Ectodermal cell (in vitro differentiated cells): Measurements from ENCODE around the gene LMO1.

Experiments
- H3K27ac ChIP-seq: 2 replicates; pipeline ENCODE4 v1.7.0; 2013; ENCODE audit warnings: mild to moderate bottlenecking, low read depth, low read length; ENCODE audit not compliant: insufficient read depth, poor library complexity, severe bottlenecking
- H3K27me3 ChIP-seq: 2 replicates; pipeline ENCODE4 v1.7.0; 2013; ENCODE audit warnings: mild to moderate bottlenecking, low read length; ENCODE audit not compliant: insufficient read depth, control insufficient read depth, poor library complexity, severe bottlenecking
- H3K36me3 ChIP-seq: one replicate; pipeline ENCODE4 v1.7.0; 2013; ENCODE audit warnings: low read length; ENCODE audit not compliant: control insufficient read depth, insufficient read depth
- H3K4me1 ChIP-seq: one replicate; pipeline ENCODE4 v1.7.0; 2013; ENCODE audit warnings: low read length; ENCODE audit not compliant: control insufficient read depth, insufficient read depth
- H3K4me3 ChIP-seq: 2 replicates; pipeline ENCODE4 v1.7.0; 2013; ENCODE audit warnings: low read depth, low read length, control low read depth; ENCODE audit not compliant: insufficient read depth
- H3K9me3 ChIP-seq: 2 replicates; pipeline ENCODE4 v1.7.0; 2013; ENCODE audit warnings: mild to moderate bottlenecking, low read length, moderate library complexity; ENCODE audit not compliant: control insufficient read depth
- WGBS, 2 experiments: methylation state at CpG; one replicate each; pipeline ENCODE4 v1.1.7; 2013; ENCODE audit warnings: missing lambda C conversion rate in 2 of 2; 5-methylcytosine and 5-hydroxymethylcytosine counted together

Gene LMO1

DNA sequence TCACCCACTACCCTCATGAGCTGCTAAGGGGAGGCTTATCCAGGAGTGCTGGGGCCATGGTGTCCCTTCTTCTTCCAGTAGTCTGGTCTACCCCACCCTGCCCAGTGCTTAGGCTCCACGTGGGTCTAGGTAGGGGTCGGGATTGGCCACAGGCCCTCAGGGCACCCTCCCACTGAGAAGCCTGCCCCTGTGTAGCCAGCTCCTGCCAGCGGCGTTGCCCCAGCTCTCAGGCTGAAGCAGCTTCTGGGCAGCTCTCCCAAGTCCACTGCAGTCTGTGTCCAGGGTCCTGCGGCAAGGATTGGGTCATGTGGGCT is 70.8 kb downstream of the LMO1 start:
- Histone ChIP-seq H3K4me3 (no peak overlapping the region), H3K27ac (no peak overlapping the region), H3K4me1 (peaks cover 5% of the 10 kb centered on the region), H3K9me3 (no peaks in the 10 kb centered on the region), H3K27me3 (no peaks in the 10 kb centered on the region), H3K36me3 (no peaks in the 10 kb centered on the region)
- WGBS, 2 experiments = 59 to 60% methylated on average over 5 of the region's 5 CpGs

GRCh38 chr11:8192016-8192895 is 71.4 kb downstream of the LMO1 start:
- WGBS, 2 experiments = 74 to 75% methylated on average over 19 of the region's 19 CpGs
- Histone ChIP-seq H3K4me3 (no peak overlapping the region), H3K36me3 (no peaks in the 10 kb centered on the region), H3K9me3 (no peaks in the 10 kb centered on the region), H3K27ac (no peak overlapping the region), H3K4me1 (peaks cover 5% of the 10 kb centered on the region), H3K27me3 (no peaks in the 10 kb centered on the region)

- peaks cover 5% of the 10 kb centered on the region for H3K4me1 ChIP-seq
- no peak overlapping the region for H3K4me3 ChIP-seq
- 47 to 50% methylated on average over 2 of the region's 2 CpGs for WGBS, 2 experiments
- no peaks in the 10 kb centered on the region for H3K36me3 ChIP-seq
- H3K9me3 ChIP-seq = no peaks in the 10 kb centered on the region
- no peak overlapping the region for H3K27ac ChIP-seq
- H3K27me3 ChIP-seq = no peaks in the 10 kb centered on the region
Measured at GRCh38 chr11:8190431-8190830, 73.2 kb downstream of the LMO1 start.

- 100% methylated on average over 1 to 2 of the region's 2 CpGs for WGBS, 2 experiments
- H3K9me3 ChIP-seq = no peaks in the 10 kb centered on the region
- H3K4me3 ChIP-seq = no peak overlapping the region
- H3K36me3 ChIP-seq = no peaks in the 10 kb centered on the region
- no peaks in the 10 kb centered on the region for H3K4me1 ChIP-seq
- no peaks in the 10 kb centered on the region for H3K27me3 ChIP-seq
- no peak overlapping the region for H3K27ac ChIP-seq
Measured at GRCh38 chr11:8186429-8186828, 77.2 kb downstream of the LMO1 start.

- no peaks in the 10 kb centered on the region for H3K27me3 ChIP-seq
- no peak overlapping the region for H3K27ac ChIP-seq
- H3K4me3 ChIP-seq = no peak overlapping the region
- no peaks in the 10 kb centered on the region for H3K9me3 ChIP-seq
- H3K36me3 ChIP-seq = no peaks in the 10 kb centered on the region
- peaks cover 3% of the 10 kb centered on the region for H3K4me1 ChIP-seq
- 76 to 89% methylated on average over 4 to 5 of the region's 5 CpGs for WGBS, 2 experiments
Measured at GRCh38 chr11:8183111-8183510, 80.6 kb downstream of the LMO1 start.

DNA sequence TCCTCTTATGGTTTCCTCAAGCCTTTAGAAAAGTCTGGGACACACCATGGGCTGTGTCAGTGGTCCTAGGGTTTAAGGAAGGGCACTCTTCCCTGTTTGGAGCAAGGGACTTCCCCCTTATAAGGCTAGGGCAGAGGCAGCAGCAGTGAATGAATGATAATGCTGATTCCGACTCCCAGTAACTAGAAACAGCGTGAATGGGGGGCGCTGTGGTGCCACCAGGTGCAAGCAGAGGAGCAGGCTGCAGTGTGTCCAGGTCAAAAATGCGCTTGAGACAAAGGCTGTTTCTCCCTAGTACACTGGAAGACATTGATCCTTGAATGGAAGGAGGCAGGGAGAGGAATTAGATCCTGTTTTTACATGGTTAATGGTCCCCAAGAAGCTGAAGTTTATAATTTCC is 83.2 kb downstream of the LMO1 start:
- Histone ChIP-seq H3K27me3 (peaks cover 1% of the 10 kb centered on the region), H3K4me1 (peaks cover 5% of the 10 kb centered on the region), H3K27ac (no peak overlapping the region), H3K36me3 (no peaks in the 10 kb centered on the region), H3K9me3 (no peaks in the 10 kb centered on the region), H3K4me3 (no peak overlapping the region)
- WGBS, 2 experiments = 59 to 62% methylated on average over 4 of the region's 4 CpGs

GRCh38 chr11:8178297-8178696 is 85.4 kb downstream of the LMO1 start:
- no peak overlapping the region for H3K27ac ChIP-seq
- peaks cover 5% of the 10 kb centered on the region for H3K4me1 ChIP-seq
- peaks cover 6% of the 10 kb centered on the region for H3K27me3 ChIP-seq
- H3K36me3 ChIP-seq = no peaks in the 10 kb centered on the region
- no peak overlapping the region for H3K4me3 ChIP-seq
- H3K9me3 ChIP-seq = no peaks in the 10 kb centered on the region
- WGBS, 2 experiments = 73 to 88% methylated on average over 1 of the region's 1 CpG

DNA sequence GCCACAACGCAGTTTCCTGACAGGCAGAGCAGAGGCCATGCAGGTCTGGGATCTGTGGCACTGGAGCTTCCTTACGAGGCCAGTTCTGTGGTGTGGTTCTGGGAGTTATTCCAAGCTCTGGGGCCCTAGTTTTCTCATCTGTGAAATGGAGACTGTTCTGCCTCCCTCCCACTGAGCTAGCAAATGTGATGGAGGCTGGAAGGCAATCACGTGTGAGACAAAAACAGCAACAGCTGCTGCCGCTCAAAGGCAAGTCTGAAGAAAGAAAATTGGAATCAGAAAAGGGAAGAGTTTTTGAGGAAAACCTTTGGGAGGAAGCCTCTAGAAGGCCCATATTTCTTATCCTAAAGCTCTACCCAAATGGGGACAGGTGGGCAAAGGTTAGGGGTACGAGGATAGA is 86.5 kb downstream of the LMO1 start:
- H3K36me3 ChIP-seq = no peaks in the 10 kb centered on the region
- H3K9me3 ChIP-seq = no peaks in the 10 kb centered on the region
- H3K4me1 ChIP-seq = peaks cover 5% of the 10 kb centered on the region
- peaks cover 6% of the 10 kb centered on the region for H3K27me3 ChIP-seq
- WGBS, 2 experiments = 71 to 75% methylated on average over 5 of the region's 5 CpGs
- no peak overlapping the region for H3K27ac ChIP-seq
- no peak overlapping the region for H3K4me3 ChIP-seq
